ENCODE data around the gene CNST. TPM values are rescaled to one million over a fixed set of nuclear protein-coding genes. Genes with fewer than 3 reads are reported as not detected.

CNST gene
- total and polyA plus RNA-seq, 9 of the 15 experiments (the other 6 are each of a cell fraction or from before 2014, with no cell fraction given), result 17.0 to 55.3 (median 30.8) TPM

GRCh38 chr1:246629976-246630375 is 63.7 kb downstream of the CNST start:
- ChIA-PET POLR2A (interaction anchor here (0.6 to 1.6 kb wide), 4 partner anchors 9 to 17 kb away, joined by 3 to 5 read pairs (median 5); no protein-coding TSS in a partner anchor), CTCF (ENCODE audit: low intra/inter-chr PET ratio) (no interaction called here)
- WGBS (ENCODE audit: insufficient coverage, low coverage, missing lambda C conversion rate), result 95% methylated on average over 5 of the region's 5 CpGs
- BruUV-seq (replicated peaks), result no TSS peak
- ATAC-seq (no peak), FAIRE-seq (no peak), DNase-seq (ENCODE audit: extremely low read depth in 1 of 4, low spot score in 3 of 4) (no peak)
- Histone ChIP-seq H3K36me3 (ENCODE audit: control insufficient read depth, insufficient read depth, low read length) (peaks cover 77% of the 10 kb centered on the region), H3K9me3 (replicated peaks; ENCODE audit: control insufficient read depth, insufficient read depth, low read depth, low read length) (no peaks in the 10 kb centered on the region), H3K27ac (ENCODE audit: extremely low read depth, low read depth, low read length) (no peak overlapping the region), H3K79me2 (ENCODE audit: control insufficient read depth, insufficient read depth, low read length) (peaks cover 12% of the 10 kb centered on the region; the same call in 1 of the 3 replicates), H3K4me2 (ENCODE audit: insufficient read depth, low read length) (no peak overlapping the region), H3K4me3 (no peak overlapping the region), H2AFZ (ENCODE audit: low read depth, low read length) (no peak overlapping the region), H4K20me1 (replicated peaks; ENCODE audit: control insufficient read depth, insufficient read depth, low read length) (no peaks in the 10 kb centered on the region), H3K4me1 (replicated peaks in 1 of 2; ENCODE audit: control insufficient read depth in 2 of 2, insufficient read depth in 2 of 2, low read length in 2 of 2) (no peaks in the 10 kb centered on the region; a peak in 1 of 5 replicates), H3K27me3 (ENCODE audit: control insufficient read depth in 2 of 2, insufficient read depth in 2 of 2, low read length in 2 of 2) (no peaks in the 10 kb centered on the region), H3K9me1 (ENCODE audit: control insufficient read depth, insufficient read depth, low read length) (no peaks in the 10 kb centered on the region), H3K9ac (ENCODE audit: insufficient read depth in 1 of 2, low read depth in 2 of 2, low read length in 2 of 2) (no peak overlapping the region)
- in situ Hi-C loops (cut with MboI), result no loop called here
- TF ChIP-seq LEF1 (IDR thresholded peaks at IDR 0.05), result no peak
- no peak for TF ChIP-seq CBX1 (IDR thresholded peaks at IDR 0.05; ENCODE audit: low read depth)
- intact Hi-C loops (cut with micrococcal nuclease), result no loop called here

DNA sequence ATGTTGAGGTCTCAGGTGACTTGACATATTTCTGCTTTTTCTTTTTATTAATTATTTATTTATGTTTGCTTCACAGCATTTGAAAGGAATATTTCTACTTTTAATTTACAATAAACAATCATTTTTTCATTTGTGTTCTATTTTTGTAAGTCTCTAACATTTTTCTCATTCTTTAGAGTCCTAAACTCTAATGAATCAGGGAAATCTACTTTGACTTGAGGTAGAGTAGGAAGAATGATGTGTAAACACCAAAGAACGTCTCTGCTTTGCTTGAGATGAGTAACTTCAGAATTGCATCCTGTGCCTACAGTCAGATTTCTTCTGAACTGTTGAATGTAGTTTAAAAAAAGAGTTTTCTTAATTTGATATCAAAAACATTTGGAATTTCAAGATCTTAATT is 65.2 kb downstream of the CNST start:
- no peaks in the 10 kb centered on the region for H4K20me1 ChIP-seq (replicated peaks; ENCODE audit: control insufficient read depth, insufficient read depth, low read length)
- 93% methylated on average over 1 of the region's 1 CpG for WGBS (ENCODE audit: insufficient coverage, low coverage, missing lambda C conversion rate)
- TF ChIP-seq MAFG (tag; conservative IDR thresholded peaks at IDR 0.05) (peak; percentile 30; the same call in 1 of the 2 replicates), ZNF785 (CRISPR knock-in tag; IDR thresholded peaks at IDR 0.05) (no peak)
- in situ Hi-C loops (cut with MboI) (no loop called here), intact Hi-C loops (cut with micrococcal nuclease) (no loop called here)
- H3K9ac ChIP-seq (ENCODE audit: insufficient read depth in 1 of 2, low read depth in 2 of 2, low read length in 2 of 2), result no peak overlapping the region
- ATAC-seq (no peak), DNase-seq (ENCODE audit: extremely low read depth in 1 of 4, low spot score in 3 of 4) (no peak), FAIRE-seq (no peak)
- ChIA-PET POLR2A (no interaction called here), CTCF (ENCODE audit: low intra/inter-chr PET ratio) (no interaction called here)
- no peaks in the 10 kb centered on the region; a peak in 1 of 5 replicates for H3K4me1 ChIP-seq (replicated peaks in 1 of 2; ENCODE audit: control insufficient read depth in 2 of 2, insufficient read depth in 2 of 2, low read length in 2 of 2)
- BruUV-seq (replicated peaks), result no TSS peak
- no peaks in the 10 kb centered on the region for H3K9me3 ChIP-seq (replicated peaks; ENCODE audit: control insufficient read depth, insufficient read depth, low read depth, low read length)
- H3K79me2 ChIP-seq (ENCODE audit: control insufficient read depth, insufficient read depth, low read length), result peaks cover 12% of the 10 kb centered on the region; the same call in 1 of the 3 replicates
- peaks cover 69% of the 10 kb centered on the region for H3K36me3 ChIP-seq (ENCODE audit: control insufficient read depth, insufficient read depth, low read length)
- H3K27ac ChIP-seq (ENCODE audit: extremely low read depth, low read depth, low read length), result no peak overlapping the region
- H3K27me3 ChIP-seq (ENCODE audit: control insufficient read depth in 2 of 2, insufficient read depth in 2 of 2, low read length in 2 of 2), result no peaks in the 10 kb centered on the region
- no peak overlapping the region for H3K4me2 ChIP-seq (ENCODE audit: insufficient read depth, low read length)
- H2AFZ ChIP-seq (ENCODE audit: low read depth, low read length), result no peak overlapping the region
- H3K4me3 ChIP-seq, result no peak overlapping the region
- H3K9me1 ChIP-seq (ENCODE audit: control insufficient read depth, insufficient read depth, low read length), result no peaks in the 10 kb centered on the region

Measured in K562 (cell line).